AG08395 (cell line): Measurements from ENCODE around the gene SLC22A8.
"Not testable (repeated sequence)": the region's sequence is repeated elsewhere in the genome, so short reads cannot be mapped to it uniquely, and the experiment has no call there.

ENCODE experiments used
- DNase-seq: peaks from one replicate; pipeline ENCODE4 v3.0.0; 2012; ENCODE audit warnings: mixed read lengths, low spot score

Gene SLC22A8

GRCh38 chr11:63015521-63016215 lies at the start of gene SLC22A8:
TSS of gene SLC22A8 (minus strand) at chr11:63015841. CDS start at chr11:63014958, 883 bp downstream.
- DNase-seq = no peak

GRCh38 chr11:63046203-63046602 lies 30.6 kb upstream of the SLC22A8 start:
- DNase-seq = not testable (repeated sequence)

- DNase-seq = no peak
These were observed 27.0 kb upstream of the SLC22A8 start for GRCh38 chr11:63042596-63042995.

DNA sequence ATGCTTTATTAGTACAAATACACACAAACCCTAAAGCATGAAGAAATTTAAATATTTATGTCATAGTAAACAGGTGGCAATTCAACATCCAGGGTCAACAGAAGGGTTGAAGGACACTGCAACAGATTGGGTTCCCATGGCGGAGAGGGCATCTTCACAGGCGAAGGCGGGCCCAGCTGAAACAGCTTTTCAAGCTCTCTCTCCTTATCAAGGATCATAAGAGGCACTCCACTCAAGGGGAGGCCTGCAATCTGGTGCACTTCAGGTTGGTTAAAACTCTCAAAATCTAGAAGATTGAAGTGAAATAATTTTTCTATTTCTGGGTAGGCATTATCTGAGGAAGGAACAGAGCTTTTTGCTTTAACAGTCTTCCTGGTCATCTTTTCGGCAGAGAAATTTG lies 16.8 kb upstream of the SLC22A8 start:
- no peak for DNase-seq

DNA sequence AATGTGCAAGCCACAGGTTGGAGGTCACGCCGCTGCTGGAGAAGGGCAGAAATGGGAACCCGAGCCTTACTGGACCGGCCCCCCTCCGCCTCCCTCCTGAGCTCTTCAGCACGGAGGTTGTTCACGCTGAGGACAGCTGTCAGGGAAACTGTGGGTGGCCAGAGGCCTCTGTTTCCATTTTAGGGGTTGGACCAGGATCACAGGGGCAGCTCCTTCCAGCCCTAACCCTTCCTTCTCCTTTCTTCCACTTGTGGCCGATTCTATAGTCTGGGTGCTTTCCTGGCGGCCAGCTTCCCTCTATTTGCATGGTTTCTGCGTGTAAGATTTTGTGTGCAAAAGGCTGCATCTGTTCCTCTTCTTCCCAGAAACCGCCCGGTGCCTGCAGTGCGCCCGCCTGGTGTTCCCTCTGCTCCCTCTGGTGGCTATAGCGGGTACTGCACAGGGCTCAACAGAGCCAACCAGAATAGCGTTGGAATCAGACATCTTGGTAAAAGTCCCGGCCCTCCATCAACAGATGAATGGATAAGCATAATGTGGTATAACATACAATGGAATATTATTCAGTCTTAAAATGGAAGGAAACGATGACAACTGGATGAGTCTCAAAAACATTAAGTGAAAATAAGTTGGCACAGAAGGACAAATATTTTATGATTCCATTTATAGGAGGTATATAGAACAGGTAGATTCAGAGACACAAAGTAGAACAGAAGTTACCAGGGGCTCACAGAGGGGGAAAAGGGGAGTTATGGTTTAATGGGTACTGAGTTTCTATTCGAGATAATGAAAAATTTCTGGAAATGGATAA lies 8.4 kb upstream of the SLC22A8 start:
- DNase-seq = peak; percentile 90

- no peak for DNase-seq
These were observed 7.7 kb upstream of the SLC22A8 start for GRCh38 chr11:63023222-63023814.

GRCh38 chr11:63022441-63022840 lies 6.8 kb upstream of the SLC22A8 start:
- no peak for DNase-seq

- DNase-seq = no peak
These were observed 5.1 kb upstream of the SLC22A8 start for GRCh38 chr11:63020671-63021291.

DNA sequence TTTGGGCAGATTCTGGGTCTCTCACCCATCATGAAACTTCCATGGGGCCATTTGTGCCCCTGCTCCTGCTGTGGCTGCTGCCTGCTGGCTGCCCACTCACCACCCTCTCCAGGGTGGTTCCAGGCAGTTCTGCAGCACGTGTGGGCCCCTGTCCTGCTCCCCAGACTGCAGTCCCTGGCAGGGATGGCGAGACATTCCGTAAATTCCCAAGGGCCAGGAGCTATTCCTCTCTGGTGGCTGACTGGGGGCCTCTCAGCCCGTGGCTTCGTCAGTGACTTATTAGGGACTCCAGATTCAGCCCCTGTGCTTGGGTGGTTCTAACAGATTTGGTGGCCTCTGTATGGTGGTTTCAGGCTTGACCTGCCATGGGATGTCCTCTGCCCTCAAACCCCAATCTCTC lies 3.9 kb upstream of the SLC22A8 start:
- no peak for DNase-seq

DNA sequence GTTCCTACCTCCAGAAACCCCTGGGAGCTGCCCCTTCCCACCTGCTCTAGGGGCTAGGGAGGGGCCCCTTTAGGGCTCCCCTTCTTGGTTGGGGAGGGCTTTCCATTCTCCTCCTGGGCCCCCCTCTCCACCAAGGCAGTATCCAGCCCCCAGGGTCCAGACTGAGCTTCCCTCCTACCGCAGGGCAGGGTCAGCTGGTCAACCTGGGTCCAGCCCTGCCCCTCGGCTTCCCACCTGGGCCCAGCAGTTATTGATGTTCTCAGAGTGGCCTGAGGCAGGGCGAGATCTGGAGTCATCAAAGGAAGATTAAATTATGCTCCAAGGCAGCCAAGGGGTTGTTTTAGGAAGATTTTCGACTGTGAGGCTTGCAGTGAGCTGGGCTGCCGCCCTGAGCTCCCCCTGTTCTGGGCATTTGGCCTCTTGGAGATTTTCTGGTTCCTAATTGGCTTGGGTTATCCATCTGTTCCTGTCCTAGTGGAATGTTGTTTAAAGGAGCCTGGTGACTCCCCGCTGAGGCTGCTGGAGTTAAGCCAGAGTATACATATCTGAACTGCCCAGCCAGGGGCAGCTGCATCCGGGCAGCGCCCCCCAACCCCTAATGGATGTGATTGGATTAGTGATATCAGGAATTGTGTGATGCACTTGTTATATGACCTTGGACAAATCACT lies 1.8 kb upstream of the SLC22A8 start:
- DNase-seq = no peak

DNA sequence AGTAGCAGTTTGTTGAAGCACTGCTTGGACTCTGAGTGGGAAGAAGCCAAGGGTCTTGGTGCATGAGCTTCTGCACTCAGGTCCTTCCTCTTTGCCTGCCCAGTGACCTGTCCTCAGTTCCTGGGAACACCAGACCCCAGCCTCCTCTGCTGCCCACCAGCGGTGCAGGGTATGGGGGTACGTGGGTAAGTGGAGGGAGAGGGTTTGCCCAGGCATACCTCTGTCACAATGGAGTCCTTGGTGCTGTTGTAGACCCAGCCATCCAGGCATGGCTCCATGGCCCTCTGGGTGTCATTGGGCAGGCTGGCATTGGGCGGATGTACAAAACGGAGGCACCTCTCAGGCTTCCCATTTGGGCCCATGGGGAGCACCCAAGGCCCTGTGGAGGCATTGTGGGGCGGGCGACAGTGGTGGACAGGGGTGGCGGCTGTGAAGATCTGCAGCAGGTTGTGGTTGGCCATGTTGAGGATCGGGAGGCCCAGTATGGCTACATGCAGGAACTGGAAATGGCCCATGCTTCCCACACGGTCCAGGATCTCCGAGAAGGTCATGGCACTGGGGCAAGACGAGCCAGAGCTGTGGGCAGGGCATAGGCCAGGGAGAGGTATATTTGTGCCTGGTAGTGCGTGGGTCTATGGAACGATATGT lies 1.1 kb downstream of the SLC22A8 start:
- no peak for DNase-seq

DNA sequence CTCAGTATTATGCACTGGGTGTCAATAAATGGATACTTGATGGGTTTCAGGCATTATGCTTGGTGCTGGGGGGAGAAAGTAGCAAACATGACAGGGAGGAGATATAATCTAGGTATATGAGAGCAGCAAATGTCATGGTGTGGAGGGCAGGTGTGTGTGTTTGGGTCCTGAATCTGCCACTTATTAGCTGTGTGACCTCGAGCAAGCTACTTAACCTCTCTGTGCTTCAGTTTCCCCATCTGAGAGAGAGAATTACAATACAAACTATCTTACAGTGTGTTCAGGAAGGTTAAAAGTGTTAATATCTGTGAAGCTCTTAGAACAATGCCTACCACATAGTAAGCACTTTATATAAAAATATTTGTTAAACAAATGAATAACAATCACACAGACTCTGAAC lies 2.8 kb downstream of the SLC22A8 start:
- no peak for DNase-seq

- DNase-seq = no peak
These were observed 3.2 kb downstream of the SLC22A8 start for GRCh38 chr11:63012430-63012829.

- DNase-seq = no peak
These were observed 4.7 kb downstream of the SLC22A8 start for GRCh38 chr11:63010934-63011439.

- DNase-seq = no peak
These were observed 7.7 kb downstream of the SLC22A8 start for GRCh38 chr11:63007920-63008319.

- no peak for DNase-seq
These were observed 14.2 kb downstream of the SLC22A8 start for GRCh38 chr11:63001456-63001855.

GRCh38 chr11:62999649-63000048 lies 16.0 kb downstream of the SLC22A8 start:
- no peak for DNase-seq

DNA sequence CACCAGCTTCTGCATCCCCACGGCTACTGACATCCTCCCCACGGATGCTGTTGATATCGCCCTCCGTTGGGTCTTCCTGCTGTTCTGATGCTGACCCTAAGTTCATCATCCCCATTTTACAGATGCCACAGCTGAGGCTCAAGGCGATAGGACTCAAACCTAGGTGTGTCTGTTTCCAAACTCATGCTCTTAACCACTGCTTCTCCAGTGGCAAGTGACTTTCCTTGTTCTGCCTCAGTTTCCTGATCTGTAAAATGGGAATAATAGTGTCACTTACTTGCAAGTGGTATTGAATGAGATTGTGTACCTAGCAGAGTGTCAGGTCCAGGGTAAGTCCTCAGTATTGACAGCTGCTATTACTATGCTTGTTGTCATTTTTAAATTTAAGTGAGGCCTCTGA lies 16.5 kb downstream of the SLC22A8 start:
- no peak for DNase-seq

- DNase-seq = no peak
These were observed 19.4 kb downstream of the SLC22A8 start for GRCh38 chr11:62996271-62996670.

- DNase-seq = no peak
These were observed 20.9 kb downstream of the SLC22A8 start for GRCh38 chr11:62994775-62995174.

- DNase-seq = no peak
These were observed 27.4 kb downstream of the SLC22A8 start for GRCh38 chr11:62988276-62988675.
